NCI-H1436 treated with DMSO at 0.1 percent for 48 hours (cell line): ENCODE measurements around the gene MIER1.

Experiments used
- DNase-seq: peaks from one replicate; lab custom pipeline; 2025; lab: John Stamatoyannopoulos, UW

MIER1 gene

DNA sequence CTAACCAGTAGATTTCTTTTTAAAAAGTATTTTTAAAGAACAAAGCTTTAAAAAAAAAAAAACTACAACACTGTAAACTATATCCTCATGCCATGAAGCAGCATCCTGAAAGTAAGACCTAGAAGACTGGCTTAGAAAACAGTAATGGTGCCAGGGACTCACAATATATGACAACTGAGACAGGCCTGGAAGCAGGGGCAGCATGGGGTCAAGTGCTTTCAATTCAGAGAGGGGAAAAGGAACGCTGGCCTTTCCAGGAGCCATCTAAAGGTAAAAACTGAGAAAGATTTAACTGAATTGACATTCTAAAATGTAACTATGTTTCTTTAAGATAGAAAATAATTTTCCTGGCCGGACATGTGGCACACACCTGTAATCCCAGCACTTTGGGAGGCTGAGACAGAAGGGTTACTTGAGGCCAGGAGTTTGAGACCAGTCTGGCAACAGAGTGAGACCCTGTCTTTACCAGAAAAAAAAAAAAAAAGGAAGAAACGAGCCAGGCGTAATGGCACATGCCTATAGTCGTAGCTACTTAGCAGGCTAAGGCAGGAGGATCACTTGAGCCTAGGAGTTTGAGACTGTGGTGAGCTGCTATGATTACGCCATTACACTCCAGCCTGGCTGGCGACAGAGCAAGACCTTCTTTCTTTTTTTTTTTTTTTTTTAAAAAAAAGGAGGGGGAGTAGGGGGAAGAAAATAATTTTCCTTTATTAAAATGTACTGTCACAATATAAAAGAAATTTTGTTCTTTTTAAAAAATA lies 75.0 kb downstream of the MIER1 start:
- no peak for DNase-seq

DNA sequence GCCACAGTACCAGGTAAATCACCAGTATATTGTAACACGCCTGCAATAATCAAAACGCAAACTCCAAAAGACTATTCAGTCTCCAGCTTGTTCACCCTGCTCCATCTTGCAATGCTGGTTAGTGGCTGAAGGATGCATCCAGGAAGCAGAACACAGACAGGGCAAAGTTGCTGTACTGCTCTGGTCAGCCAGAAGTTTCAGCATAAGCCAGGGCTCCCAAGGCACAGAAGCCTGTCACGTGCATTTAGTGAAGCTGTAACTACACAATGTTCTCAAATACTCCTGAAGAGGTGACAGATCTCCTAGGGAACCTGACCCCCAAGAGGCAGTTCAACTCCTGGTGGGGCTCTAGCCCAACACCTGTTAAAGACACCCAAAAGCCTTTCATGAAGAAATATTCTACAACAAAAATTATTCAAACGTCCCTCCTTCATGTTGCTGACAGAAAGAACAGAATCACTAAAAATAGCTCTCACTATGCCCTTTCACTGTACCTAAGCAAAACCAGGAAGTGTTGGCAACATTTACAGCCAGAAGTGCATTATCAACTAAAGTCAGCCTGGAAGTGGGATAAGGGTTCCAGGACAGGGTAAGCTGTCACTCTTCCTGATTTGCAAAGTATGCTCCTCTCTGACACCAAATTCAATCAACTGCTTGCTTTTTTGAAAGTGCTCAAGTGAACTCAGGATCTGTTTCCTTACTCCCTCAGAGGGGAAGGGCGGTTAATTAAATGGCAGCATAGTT lies 77.1 kb downstream of the MIER1 start:
- DNase-seq = no peak

DNA sequence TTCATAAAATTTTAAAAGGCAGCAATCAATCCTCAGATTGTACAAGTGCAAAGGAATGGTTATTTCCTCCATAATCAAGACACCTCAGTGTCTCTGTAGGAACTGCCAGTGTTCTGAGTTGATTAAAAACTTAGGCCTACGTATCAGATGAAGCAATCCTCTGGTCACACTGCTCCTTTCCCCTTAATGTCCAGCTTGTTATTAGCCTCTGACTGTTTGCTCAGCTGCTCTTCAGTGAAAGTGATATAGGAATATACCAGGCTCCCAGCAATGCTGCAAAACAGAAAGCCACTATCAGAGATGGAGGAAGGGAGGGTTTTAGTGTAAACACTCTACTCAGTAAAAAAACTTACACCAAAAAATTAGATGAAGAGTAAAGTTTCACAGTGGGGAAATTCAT lies 79.4 kb downstream of the MIER1 start:
- DNase-seq = no peak

DNA sequence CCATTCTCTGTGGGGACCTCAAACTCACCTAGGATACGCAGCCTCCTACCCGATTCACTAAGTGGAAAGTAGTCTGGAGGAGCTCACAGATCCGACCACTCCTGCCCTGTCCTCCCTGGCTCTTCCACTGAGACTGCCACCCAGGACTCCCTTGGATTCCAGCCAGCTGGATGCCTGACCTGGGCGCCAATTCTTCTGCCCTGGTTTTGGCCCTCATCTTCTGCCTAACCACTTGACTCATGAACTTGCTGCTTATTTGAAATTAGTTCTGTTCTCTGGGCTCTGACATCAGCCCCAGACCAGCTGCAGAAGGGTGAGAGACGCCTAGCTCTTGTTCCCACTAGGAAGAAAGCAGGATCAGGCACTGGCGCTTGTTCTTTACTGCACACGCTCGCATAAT lies 80.3 kb downstream of the MIER1 start:
- DNase-seq = no peak

DNA sequence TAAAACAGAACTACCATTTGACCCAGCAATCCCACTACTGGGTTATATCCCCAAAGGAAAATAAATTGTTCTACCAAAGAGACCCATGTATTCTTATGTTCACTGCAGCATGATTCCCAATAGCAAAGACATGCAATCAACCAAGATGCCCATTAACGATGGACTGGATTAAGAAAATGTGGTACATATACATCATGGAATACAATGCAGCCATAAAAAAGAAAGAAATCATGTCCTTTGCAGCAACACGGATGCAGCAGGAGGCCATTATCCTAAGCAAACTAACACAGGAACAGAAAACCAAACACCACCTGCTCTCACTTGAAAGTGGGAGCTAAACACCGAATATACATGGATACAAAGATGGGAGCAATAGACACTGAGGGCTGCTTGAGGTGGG lies 85.0 kb downstream of the MIER1 start:
- DNase-seq = no peak

DNA sequence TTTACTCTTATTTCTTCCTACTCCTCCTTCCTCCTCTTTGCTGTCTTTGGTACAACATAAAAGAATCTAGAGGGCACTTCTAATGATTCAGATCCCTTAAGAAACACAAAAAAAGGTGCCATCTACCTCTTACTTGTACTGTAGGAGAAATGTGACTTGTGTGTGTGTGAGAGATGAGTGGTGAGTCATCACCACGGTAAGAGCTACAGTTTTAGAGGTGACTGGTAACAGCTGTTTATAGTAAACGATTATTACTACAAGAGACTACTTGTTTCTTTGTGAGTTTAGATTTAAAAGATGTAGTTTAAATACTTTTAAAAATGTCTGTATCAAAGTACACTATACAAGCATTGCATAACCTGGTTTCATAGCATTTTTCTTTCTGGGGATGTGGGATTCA lies 88.8 kb downstream of the MIER1 start:
- DNase-seq = no peak

DNA sequence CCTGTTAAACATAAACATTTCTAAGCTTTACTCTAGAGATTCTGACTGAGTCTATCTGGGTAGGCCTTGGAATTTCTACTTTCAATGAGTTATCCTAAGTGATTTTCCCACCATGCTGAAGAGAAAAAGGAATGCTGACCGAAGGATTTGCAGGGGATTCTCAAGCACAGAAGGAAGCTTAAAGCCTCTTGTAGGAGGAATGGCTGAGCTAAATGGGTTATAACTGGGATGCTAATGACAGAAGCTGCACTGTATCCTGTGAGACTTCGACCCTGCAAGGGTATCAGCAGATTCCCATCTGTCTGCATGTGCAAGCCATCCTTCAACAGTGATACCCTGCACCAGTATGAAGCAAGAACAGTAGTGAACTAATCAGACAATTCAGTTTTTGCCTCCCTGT lies 93.8 kb downstream of the MIER1 start:
- DNase-seq = no peak

DNA sequence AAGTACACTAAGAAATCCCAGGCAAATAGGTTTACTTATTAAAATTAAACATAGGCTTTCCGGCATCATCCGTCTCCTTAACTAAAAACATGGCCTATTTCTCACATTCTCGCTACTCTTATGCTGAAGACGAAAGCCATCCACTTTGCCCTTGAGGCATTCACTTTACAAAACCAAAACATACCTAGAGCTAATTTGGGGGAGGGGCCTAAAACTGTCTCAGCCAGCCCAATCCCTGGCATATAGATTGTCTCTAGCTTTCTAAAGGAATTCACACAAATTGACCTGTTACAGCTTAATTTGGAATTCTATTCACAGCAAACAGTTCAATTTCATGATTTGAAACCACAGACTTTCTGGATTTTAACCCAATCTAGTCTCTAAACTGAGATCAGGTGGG lies 94.3 kb downstream of the MIER1 start:
- DNase-seq = no peak

DNA sequence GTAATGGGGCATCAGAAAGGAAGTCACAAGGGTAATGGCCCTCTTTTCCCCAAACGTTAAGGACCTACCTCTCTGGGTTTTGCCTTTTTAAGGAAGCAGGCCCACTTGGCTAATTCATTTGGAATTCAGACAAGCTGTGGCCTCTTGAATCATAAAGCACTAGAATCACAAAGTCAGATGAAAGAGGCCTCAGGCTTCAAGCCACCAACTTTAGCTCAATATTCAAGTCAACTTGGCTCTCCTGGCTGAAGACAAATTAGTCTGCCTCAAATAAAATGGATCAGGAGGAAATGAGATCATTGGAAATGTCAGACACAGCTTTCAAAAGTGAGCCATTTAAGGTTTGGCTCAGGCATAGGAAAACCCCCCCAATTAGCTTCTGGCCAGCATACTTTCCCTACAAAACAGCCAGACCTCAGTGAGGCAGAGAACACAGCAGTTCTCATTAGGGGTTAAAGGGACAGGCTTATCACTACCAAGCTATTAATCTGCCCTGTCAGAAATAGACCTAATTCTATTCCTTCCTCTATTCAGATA lies 94.9 kb downstream of the MIER1 start:
- DNase-seq = no peak

DNA sequence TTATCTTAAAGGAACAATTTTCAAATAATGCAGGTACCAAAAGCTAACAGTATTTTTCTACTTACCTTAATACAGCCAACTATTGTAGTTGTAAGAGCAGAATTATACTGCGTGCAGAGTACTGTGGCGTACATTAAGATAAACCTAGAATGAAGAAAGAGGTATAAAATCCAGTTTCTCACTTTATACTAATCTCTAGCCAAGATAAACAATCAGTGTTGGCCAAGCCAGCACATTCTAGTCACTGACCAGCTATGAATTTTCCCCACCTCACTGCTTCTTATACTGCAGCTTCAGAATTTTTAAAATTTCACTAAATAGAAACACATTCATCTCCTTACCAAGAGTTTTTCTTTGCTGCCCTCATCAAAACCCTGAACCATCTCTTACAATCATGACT lies 95.5 kb downstream of the MIER1 start:
- no peak for DNase-seq

DNA sequence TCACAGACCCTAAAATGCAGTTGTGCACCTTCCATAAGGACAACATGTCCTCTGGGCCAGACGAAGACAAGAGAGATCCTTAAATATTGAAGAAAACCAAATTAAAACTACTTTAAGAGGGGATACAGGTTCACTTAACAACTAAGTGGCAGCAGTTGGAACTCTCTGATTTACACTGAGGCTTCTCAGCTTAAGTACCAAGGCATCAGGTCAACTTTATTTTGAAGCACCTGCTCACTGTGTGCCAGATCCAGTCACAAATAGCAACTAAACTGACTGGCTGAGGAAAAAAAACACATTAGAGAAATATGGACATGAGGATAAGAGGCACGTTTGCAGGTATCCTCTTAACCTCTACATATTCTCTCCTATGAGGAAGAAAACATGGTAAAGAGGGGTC lies 96.0 kb downstream of the MIER1 start:
- no peak for DNase-seq

DNA sequence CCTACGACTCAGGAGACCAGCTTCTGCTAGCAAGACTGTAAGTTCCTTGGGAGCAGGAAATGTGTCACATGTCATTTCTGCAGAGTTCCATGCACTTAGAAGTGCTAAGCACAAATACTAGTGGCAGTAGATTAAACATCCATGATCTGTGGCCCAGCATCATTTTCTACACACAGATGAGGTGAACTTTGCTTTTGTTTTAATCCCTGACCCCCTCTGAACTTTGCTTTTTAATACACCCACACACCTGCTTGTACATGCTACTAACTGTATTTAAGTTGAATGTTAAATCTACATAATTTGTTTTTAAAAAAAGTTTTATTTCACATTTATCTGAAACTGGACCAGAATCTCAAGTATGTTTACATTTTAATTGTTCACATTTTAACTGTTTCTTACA lies 104.7 kb downstream of the MIER1 start:
- DNase-seq = no peak

DNA sequence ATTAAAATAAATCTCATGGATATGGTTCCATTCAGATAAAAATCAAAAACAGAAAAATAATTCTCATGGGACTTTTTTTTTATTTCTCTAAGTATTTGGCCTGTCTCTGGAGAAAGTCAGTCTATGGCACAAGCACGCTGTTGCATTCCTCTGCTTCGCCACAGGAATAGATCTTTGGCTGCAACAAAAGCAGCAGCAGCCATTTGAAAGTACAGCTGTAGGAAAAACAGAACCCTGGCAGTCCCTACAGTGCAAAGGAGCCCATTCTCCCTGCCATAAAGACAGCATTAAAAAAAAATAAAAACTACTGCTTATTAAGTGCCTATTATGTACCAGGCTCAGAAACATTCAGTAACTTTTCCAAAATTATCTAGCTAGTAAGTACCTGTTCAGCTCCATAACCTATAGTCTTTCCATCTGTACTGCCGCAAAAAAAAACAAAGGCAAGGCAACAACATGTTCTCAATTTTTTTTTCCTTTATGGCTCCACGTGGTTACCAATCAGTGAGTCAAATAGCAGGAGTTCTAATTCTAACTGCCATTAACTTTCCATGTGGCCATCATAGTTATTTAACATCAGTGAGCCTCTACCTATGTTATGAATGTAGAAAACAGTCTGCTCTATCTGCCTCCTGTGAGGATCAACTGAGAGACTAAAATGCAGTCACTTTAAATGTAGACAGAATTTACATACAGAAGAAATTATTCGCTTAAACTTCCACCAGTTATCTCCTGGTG lies 106.5 kb downstream of the MIER1 start:
- no peak for DNase-seq

DNA sequence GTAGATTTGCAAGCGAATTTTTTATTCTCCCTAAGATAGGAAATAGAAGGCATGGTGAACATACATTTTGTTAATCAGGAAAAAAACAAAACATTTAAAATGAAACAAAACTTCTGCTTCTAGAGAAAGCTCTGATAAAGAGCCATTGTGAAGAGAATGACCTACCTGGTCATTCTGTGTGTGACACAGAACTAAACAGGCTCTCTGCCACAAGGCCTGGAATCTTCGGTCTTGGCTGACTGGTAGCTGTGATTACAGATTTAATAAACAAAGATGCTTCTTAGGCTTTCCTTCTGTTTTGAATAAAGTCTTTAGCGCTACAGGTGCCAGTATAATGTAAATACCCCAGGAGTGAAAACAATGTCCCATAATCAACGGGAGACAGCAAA lies 107.1 kb downstream of the MIER1 start:
- DNase-seq = no peak
